Nephron progenitor cell (in vitro differentiated cells): Measurements from ENCODE around the gene ULK4.

Experiments used
- DNase-seq: peaks from one replicate; pipeline ENCODE4 v3.0.0; 2021
- H3K27ac Mint-ChIP-seq: 2 replicates; pipeline ENCODE4 v1.8.0; 2021; ENCODE audit warnings: mild to moderate bottlenecking, moderate library complexity, mixed read lengths
- H3K27me3 Mint-ChIP-seq: 2 replicates; pipeline ENCODE4 v1.8.0; 2021; ENCODE audit warnings: mild to moderate bottlenecking, low read depth, mixed read lengths; ENCODE audit not compliant: poor library complexity
- H3K36me3 Mint-ChIP-seq: 2 replicates; pipeline ENCODE4 v1.8.0; 2021; ENCODE audit warnings: low read depth, mixed read lengths
- H3K4me1 Mint-ChIP-seq: 2 replicates; pipeline ENCODE4 v1.8.0; 2021; ENCODE audit warnings: mixed read lengths
- H3K4me3 Mint-ChIP-seq: 2 replicates; pipeline ENCODE4 v1.8.0; 2021; ENCODE audit warnings: mild to moderate bottlenecking, moderate library complexity, mixed read lengths
- H3K9me3 Mint-ChIP-seq: 2 replicates; pipeline ENCODE4 v1.8.0; 2021; ENCODE audit warnings: mild to moderate bottlenecking, moderate library complexity, mixed read lengths
- CTCF ChIP-seq: fragments of 200-600 bp; sonication (generic); IDR thresholded peaks from 2 replicates; pipeline ENCODE4 v1.5.0; 2021; ENCODE audit warnings: antibody characterized with exemption

ULK4 gene

DNA sequence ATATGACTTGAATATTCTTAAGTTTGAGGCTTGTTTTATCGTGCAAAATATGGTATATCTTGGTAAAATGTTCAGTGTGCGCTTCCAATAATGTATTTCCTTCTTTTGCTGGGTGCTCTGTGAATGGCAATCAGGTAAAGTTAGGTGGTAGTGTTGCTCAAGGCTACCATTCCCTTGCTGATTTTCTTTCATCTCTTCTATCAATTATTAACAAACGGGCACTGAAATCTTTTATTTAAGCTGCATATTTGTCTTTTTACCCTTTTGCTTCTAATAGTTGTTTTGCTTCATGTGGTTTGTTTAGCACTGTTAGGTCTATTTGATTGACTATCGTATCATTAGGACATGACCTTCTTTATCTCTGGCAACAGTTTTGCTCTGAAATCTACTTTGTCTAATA, 520.3 kb downstream of the ULK4 start:
- DNase-seq, result no peak
- H3K4me3 Mint-ChIP-seq, result no peak overlapping the region
- no peaks in the 10 kb centered on the region for H3K27me3 Mint-ChIP-seq
- no peak overlapping the region for H3K27ac Mint-ChIP-seq
- TF ChIP-seq CTCF, result no peak
- H3K36me3 Mint-ChIP-seq, result no peaks in the 10 kb centered on the region
- peaks cover 7% of the 10 kb centered on the region for H3K9me3 Mint-ChIP-seq
- H3K4me1 Mint-ChIP-seq, result no peaks in the 10 kb centered on the region

- no peaks in the 10 kb centered on the region for H3K27me3 Mint-ChIP-seq
- peaks cover 7% of the 10 kb centered on the region for H3K9me3 Mint-ChIP-seq
- no peak for DNase-seq
- H3K4me1 Mint-ChIP-seq, result no peaks in the 10 kb centered on the region
- TF ChIP-seq CTCF, result no peak
- H3K27ac Mint-ChIP-seq, result no peak overlapping the region
- H3K4me3 Mint-ChIP-seq, result no peak overlapping the region
- H3K36me3 Mint-ChIP-seq, result no peaks in the 10 kb centered on the region
Measured at GRCh38 chr3:41441139-41441538, 520.8 kb downstream of the ULK4 start.

DNA sequence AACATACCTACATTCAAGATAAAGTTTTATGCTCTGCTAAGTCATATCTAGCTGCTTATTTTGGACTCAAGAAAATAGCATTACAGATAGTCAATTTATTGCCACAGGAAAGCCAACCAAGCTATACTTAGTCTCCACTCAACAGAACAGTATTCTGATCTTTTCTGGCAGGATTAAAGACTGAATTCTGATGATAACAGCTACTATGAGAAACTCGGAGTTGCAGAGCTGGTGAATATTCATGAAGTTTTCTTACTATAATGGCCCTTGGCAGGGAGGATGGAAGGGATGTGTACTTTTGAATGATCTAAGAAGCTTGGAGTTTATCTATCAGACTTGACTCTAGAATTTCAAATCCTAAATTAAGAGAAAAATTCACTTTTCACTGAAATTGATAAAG, 524.9 kb downstream of the ULK4 start:
- Mint-ChIP-seq H3K4me3 (no peak overlapping the region), H3K27me3 (no peaks in the 10 kb centered on the region), H3K4me1 (no peaks in the 10 kb centered on the region), H3K27ac (no peak overlapping the region), H3K9me3 (peaks cover 10% of the 10 kb centered on the region), H3K36me3 (no peaks in the 10 kb centered on the region)
- no peak for DNase-seq
- no peak for TF ChIP-seq CTCF

DNA sequence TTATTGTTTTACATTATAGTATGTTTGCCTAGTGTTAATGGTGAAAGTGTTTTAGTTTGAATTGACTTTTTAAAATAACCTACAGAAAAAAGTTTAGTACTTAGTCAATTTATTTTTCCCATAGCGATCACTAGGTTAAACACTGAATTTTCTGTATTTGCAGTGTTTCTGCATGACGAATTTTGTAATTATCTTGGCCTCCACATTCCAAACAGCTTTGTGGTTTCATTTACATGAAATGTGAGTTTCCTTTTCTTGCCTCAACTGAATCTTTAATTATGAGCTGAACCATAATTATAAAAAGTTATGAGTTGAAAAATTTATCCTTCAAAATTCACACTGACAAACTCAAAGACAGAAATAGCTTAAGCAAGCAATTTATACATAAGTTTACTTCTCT, 527.1 kb downstream of the ULK4 start:
- no peak for DNase-seq
- no peak overlapping the region for H3K27ac Mint-ChIP-seq
- no peak for TF ChIP-seq CTCF
- H3K27me3 Mint-ChIP-seq, result no peaks in the 10 kb centered on the region
- peaks cover 7% of the 10 kb centered on the region for H3K9me3 Mint-ChIP-seq
- H3K4me3 Mint-ChIP-seq, result no peak overlapping the region
- H3K36me3 Mint-ChIP-seq, result no peaks in the 10 kb centered on the region
- H3K4me1 Mint-ChIP-seq, result no peaks in the 10 kb centered on the region

- Mint-ChIP-seq H3K27ac (no peak overlapping the region), H3K4me1 (no peaks in the 10 kb centered on the region), H3K27me3 (no peaks in the 10 kb centered on the region), H3K36me3 (peaks cover 5% of the 10 kb centered on the region), H3K4me3 (no peak overlapping the region), H3K9me3 (peaks cover 34% of the 10 kb centered on the region)
- DNase-seq, result no peak
- no peak for TF ChIP-seq CTCF
Measured at GRCh38 chr3:41431386-41431785, 530.5 kb downstream of the ULK4 start.

DNA sequence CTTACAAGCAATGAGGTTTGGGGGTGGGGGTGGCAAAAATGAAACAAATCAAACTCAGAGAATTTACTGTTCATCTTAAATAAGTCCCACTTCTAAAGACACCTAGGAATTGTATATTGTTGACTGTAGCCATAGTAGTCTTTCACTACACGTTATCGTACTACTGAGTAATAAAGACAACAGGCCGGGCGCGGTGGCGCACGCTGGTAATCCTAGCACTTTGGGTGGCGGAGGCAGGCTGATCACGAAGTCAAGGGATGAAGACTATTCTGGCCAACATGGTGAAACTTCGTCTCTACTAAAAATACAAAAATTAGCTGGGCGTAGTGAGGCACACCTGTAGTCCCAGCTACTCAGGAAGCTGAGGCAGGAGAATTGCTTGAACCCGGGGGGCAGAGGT, 531.0 kb downstream of the ULK4 start:
- no peak overlapping the region for H3K4me3 Mint-ChIP-seq
- no peak overlapping the region for H3K27ac Mint-ChIP-seq
- no peak for DNase-seq
- peaks cover 5% of the 10 kb centered on the region for H3K36me3 Mint-ChIP-seq
- no peak for TF ChIP-seq CTCF
- peaks cover 39% of the 10 kb centered on the region for H3K9me3 Mint-ChIP-seq
- no peaks in the 10 kb centered on the region for H3K4me1 Mint-ChIP-seq
- H3K27me3 Mint-ChIP-seq, result no peaks in the 10 kb centered on the region
